Panc1 (cell line): Measurements from ENCODE around the gene COL6A3. TPM values are rescaled to one million over a fixed set of nuclear protein-coding genes. Genes with fewer than 3 reads are reported as not detected.

Experiments
- ATAC-seq: fragments of 200-7000 bp; cut with Tn5 transposase; 2 replicates; pipeline ENCODE4 v1.9.1; 2020; ENCODE audit warnings: mild to moderate bottlenecking, moderate library complexity
- BruUV-seq: library from RNA; stranded (reverse); fragments of 400-500 nt; replicated peaks from 2 replicates; lab custom pipeline; 2021; lab: Mats Ljungman, UMichigan
- CTCF ChIA-PET: fragments of 300-600 bp; sonication (Branson Sonifier 250); formaldehyde crosslinking; loops from one replicate; lab custom pipeline; 2022; ENCODE audit warnings: antibody characterized with exemption; lab: Charles Lee
- POLR2A ChIA-PET: fragments of 300-600 bp; sonication (Branson Sonifier 250); formaldehyde crosslinking; loops from one replicate; lab custom pipeline; 2022; ENCODE audit warnings: antibody characterized with exemption; lab: Charles Lee
- DNase-seq: peaks from one replicate; pipeline ENCODE4 v3.0.0-alpha.2; 2010; ENCODE audit warnings: low read depth, low spot score
- H3K27ac ChIP-seq: 2 replicates; pipeline ENCODE4 v1.5.1; 2011; ENCODE audit warnings: mild to moderate bottlenecking, low read length, inconsistent platforms
- H3K27me3 ChIP-seq: fragments of 200-500 bp; sonication (Bioruptor generic); 2 replicates; pipeline ENCODE4 v1.6.0; 2014; ENCODE audit warnings: low read length, inconsistent platforms; ENCODE audit not compliant: control insufficient read depth, insufficient read depth
- H3K36me3 ChIP-seq: fragments of 200-500 bp; sonication (Bioruptor generic); 2 replicates; pipeline ENCODE4 v1.5.1; 2014; ENCODE audit warnings: inconsistent platforms, mild to moderate bottlenecking, low read length, moderate library complexity; ENCODE audit not compliant: control insufficient read depth, insufficient read depth
- H3K4me1 ChIP-seq: 2 replicates; pipeline ENCODE4 v1.5.1; 2011; ENCODE audit warnings: inconsistent platforms, mild to moderate bottlenecking, low read length, moderate library complexity; ENCODE audit not compliant: control insufficient read depth, insufficient read depth
- H3K4me3 ChIP-seq, 2 experiments: 2 replicates each; pipeline ENCODE4 v1.5.1; 2011 to 2012; ENCODE audit warnings: low read depth in 2 of 2, low read length in 2 of 2, mild to moderate bottlenecking in 2 of 2, inconsistent platforms in 1 of 2, moderate library complexity in 1 of 2
- H3K9me3 ChIP-seq: fragments of 200-500 bp; sonication (Bioruptor generic); 2 replicates; pipeline ENCODE4 v1.5.1; 2014; ENCODE audit warnings: low read depth, mild to moderate bottlenecking, inconsistent platforms, low read length, moderate library complexity; ENCODE audit not compliant: control insufficient read depth, insufficient read depth
- POLR2AphosphoS5 ChIP-seq: IDR thresholded peaks from 2 replicates; pipeline ENCODE4 v1.6.1; 2012; ENCODE audit warnings: mild to moderate bottlenecking, low read depth, low read length, moderate library complexity
- SIN3A ChIP-seq: IDR thresholded peaks from 2 replicates; pipeline ENCODE4 v1.6.1; 2012; ENCODE audit warnings: low read depth, mild to moderate bottlenecking, low read length, moderate library complexity, borderline replicate concordance; ENCODE audit not compliant: insufficient read depth
- TCF7L2 ChIP-seq: IDR thresholded peaks from 2 replicates; pipeline ENCODE4 v1.6.1; 2011; ENCODE audit warnings: mild to moderate bottlenecking, low read depth, low read length, inconsistent platforms
- in situ Hi-C: cut with HindIII; loops from 2 replicates; pipeline ENCODE4 v1.10.0; 2016; ENCODE audit warnings: low sequenced_read_pairs, low pct_unique_long_range_greater_than_20kb
- intact Hi-C: fragments of 100-400 bp; cut with micrococcal nuclease; formaldehyde crosslinking; loops from one replicate; pipeline ENCODE4 v1.10.0; 2022; ENCODE audit not compliant: unreplicated experiment
- total RNA-seq: library from RNA; stranded (reverse); gene quantifications from one replicate; pipeline ENCODE4 v1.2.1, GENCODE V29; 2021; ENCODE audit not compliant: unreplicated experiment
- TF ChIP-seq, protein P1 (sequence below): fragments of 450-650 bp; IDR thresholded peaks from 2 replicates; pipeline ENCODE4 v1.5.1; 2017; ENCODE audit warnings: mild to moderate bottlenecking
- TF ChIP-seq, protein P2 (sequence below), 2 experiments: IDR thresholded peaks; 2 replicates each; pipeline ENCODE4 v1.6.1; 2011 to 2012; ENCODE audit warnings: low read depth in 2 of 2, control low read depth in 1 of 2, low read length in 1 of 2, mild to moderate bottlenecking in 1 of 2, moderate library complexity in 1 of 2; ENCODE audit not compliant: insufficient read depth in 1 of 2

The COL6A3 gene
- total RNA-seq, 1 experiment from 2014 or later = 0.69 TPM

DNA sequence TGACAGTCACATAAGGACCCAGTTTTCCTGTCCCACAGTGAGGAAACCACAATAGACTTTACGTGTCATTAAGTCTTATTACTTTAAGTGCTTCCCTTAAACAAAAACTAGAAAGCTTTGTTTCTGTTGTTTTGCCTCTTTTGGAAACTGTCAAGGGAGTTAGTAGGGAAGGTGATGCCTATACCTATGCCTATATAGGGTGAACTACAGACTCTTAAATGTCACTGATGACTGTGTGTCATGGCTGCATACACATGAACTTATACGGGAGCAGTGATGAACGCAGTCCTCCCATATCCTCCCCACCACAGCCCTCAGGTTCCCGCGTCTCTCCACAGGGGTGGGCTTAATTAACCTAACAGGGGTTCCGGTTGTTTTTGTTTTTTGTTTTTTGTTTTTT is 97.6 kb downstream of the COL6A3 start:
- CTCF ChIA-PET = no interaction called here
- H3K36me3 ChIP-seq = no peaks in the 10 kb centered on the region
- POLR2A ChIA-PET = no interaction called here
- no peaks in the 10 kb centered on the region for H3K27me3 ChIP-seq
- in situ Hi-C loops (no loop called here), intact Hi-C loops (no loop called here)
- BruUV-seq = no TSS peak
- H3K9me3 ChIP-seq = no peaks in the 10 kb centered on the region
- H3K4me1 ChIP-seq = no peaks in the 10 kb centered on the region
- no peak overlapping the region for H3K4me3 ChIP-seq
- TF ChIP-seq, protein P1, sequence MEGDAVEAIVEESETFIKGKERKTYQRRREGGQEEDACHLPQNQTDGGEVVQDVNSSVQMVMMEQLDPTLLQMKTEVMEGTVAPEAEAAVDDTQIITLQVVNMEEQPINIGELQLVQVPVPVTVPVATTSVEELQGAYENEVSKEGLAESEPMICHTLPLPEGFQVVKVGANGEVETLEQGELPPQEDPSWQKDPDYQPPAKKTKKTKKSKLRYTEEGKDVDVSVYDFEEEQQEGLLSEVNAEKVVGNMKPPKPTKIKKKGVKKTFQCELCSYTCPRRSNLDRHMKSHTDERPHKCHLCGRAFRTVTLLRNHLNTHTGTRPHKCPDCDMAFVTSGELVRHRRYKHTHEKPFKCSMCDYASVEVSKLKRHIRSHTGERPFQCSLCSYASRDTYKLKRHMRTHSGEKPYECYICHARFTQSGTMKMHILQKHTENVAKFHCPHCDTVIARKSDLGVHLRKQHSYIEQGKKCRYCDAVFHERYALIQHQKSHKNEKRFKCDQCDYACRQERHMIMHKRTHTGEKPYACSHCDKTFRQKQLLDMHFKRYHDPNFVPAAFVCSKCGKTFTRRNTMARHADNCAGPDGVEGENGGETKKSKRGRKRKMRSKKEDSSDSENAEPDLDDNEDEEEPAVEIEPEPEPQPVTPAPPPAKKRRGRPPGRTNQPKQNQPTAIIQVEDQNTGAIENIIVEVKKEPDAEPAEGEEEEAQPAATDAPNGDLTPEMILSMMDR = no peak
- no peak for TF ChIP-seq POLR2AphosphoS5
- TF ChIP-seq, protein P2, sequence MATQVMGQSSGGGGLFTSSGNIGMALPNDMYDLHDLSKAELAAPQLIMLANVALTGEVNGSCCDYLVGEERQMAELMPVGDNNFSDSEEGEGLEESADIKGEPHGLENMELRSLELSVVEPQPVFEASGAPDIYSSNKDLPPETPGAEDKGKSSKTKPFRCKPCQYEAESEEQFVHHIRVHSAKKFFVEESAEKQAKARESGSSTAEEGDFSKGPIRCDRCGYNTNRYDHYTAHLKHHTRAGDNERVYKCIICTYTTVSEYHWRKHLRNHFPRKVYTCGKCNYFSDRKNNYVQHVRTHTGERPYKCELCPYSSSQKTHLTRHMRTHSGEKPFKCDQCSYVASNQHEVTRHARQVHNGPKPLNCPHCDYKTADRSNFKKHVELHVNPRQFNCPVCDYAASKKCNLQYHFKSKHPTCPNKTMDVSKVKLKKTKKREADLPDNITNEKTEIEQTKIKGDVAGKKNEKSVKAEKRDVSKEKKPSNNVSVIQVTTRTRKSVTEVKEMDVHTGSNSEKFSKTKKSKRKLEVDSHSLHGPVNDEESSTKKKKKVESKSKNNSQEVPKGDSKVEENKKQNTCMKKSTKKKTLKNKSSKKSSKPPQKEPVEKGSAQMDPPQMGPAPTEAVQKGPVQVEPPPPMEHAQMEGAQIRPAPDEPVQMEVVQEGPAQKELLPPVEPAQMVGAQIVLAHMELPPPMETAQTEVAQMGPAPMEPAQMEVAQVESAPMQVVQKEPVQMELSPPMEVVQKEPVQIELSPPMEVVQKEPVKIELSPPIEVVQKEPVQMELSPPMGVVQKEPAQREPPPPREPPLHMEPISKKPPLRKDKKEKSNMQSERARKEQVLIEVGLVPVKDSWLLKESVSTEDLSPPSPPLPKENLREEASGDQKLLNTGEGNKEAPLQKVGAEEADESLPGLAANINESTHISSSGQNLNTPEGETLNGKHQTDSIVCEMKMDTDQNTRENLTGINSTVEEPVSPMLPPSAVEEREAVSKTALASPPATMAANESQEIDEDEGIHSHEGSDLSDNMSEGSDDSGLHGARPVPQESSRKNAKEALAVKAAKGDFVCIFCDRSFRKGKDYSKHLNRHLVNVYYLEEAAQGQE (IDR thresholded peaks at IDR 0.05; ENCODE audit: insufficient read depth in 1 of 2, low read depth in 2 of 2, low read length in 1 of 2) = no peak
- TF ChIP-seq SIN3A = no peak
- no peak for TF ChIP-seq TCF7L2
- DNase-seq (no peak), ATAC-seq (no peak)
- no peak overlapping the region for H3K27ac ChIP-seq

- H3K27me3 ChIP-seq = no peaks in the 10 kb centered on the region
- intact Hi-C loops (no loop called here), in situ Hi-C loops (no loop called here)
- no peak for ATAC-seq
- no TSS peak for BruUV-seq
- ChIA-PET POLR2A (no interaction called here), CTCF (no interaction called here)
- no peak overlapping the region for H3K4me3 ChIP-seq
- no peaks in the 10 kb centered on the region for H3K4me1 ChIP-seq
- TF ChIP-seq POLR2AphosphoS5 (no peak), SIN3A (no peak), TCF7L2 (no peak)
- TF ChIP-seq, protein P1 = no peak
- TF ChIP-seq, protein P2 (IDR thresholded peaks at IDR 0.05; ENCODE audit: insufficient read depth in 1 of 2, low read depth in 2 of 2, low read length in 1 of 2) = no peak
- H3K36me3 ChIP-seq = no peaks in the 10 kb centered on the region
- no peaks in the 10 kb centered on the region for H3K9me3 ChIP-seq
- DNase-seq = no peak
- H3K27ac ChIP-seq = no peak overlapping the region; the same call in 1 of the 2 replicates
Observed at GRCh38 chr2:237315829-237316225, 98.1 kb downstream of the COL6A3 start.
